Measurements from ENCODE around the gene PKP2. TPM values are rescaled to one million over a fixed set of nuclear protein-coding genes. Genes with fewer than 3 reads are reported as not detected.
"Not testable (repeated sequence)": the region's sequence is repeated elsewhere in the genome, so short reads cannot be mapped to it uniquely, and the experiment has no call there.

The PKP2 gene
- polyA plus RNA-seq, 6 donors from 2014 or later, result not detected

DNA sequence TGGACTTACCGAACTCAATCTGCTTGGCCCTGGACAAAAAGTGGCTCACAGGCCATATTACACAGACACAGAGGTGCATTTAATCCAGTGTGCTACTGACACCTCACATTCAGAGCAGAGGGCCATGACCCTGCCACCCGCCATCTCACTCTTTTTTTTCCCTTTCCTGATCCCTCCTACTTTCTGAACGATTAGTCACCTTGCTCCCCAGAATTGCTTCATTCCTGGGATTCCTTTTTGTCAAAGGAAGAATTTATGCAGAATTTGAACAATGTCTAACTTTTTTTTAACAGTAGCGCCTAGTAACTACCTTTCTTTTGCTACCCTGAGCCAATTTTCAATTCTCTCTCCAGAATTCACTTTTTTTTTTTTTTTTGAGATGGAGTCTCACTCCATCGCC lies 4.6 kb downstream of the PKP2 start:
- H3K4me1 Mint-ChIP-seq, result peaks cover 9 to 12% (median 10%) of the 10 kb centered on the region in 3 donors
- no peak for ATAC-seq (ENCODE audit: low read depth in 2 of 2)
- H3K27ac Mint-ChIP-seq, result no peak overlapping the region
- H3K36me3 Mint-ChIP-seq, result no peaks in the 10 kb centered on the region
- no peaks in the 10 kb centered on the region for H3K9me3 Mint-ChIP-seq
- no peak for DNase-seq
- peaks cover 41 to 58% (median 56%) of the 10 kb centered on the region in 3 donors for H3K27me3 Mint-ChIP-seq
- no peak overlapping the region for H3K4me3 Mint-ChIP-seq

DNA sequence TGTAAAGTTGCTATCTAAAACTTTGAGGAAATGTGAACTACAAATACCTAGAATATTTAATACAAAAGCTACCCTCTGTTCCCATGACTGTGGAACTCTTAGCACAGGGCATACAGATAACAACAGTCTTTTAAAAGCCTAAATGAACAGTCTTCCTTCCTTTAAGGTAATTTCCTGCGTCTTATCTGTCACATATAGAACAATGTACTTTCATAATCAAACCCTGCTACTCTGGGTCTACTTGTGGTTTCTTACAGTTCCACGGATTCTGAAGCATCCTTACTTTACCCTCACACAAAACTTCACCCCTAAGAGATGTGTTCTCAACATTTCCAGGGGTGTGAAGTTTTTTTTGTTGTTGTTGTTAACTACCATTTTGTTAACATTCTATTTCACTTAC lies 5.1 kb downstream of the PKP2 start:
- Mint-ChIP-seq H3K9me3 (no peaks in the 10 kb centered on the region), H3K4me3 (no peak overlapping the region)
- no peak for ATAC-seq (ENCODE audit: low read depth in 2 of 2)

DNA sequence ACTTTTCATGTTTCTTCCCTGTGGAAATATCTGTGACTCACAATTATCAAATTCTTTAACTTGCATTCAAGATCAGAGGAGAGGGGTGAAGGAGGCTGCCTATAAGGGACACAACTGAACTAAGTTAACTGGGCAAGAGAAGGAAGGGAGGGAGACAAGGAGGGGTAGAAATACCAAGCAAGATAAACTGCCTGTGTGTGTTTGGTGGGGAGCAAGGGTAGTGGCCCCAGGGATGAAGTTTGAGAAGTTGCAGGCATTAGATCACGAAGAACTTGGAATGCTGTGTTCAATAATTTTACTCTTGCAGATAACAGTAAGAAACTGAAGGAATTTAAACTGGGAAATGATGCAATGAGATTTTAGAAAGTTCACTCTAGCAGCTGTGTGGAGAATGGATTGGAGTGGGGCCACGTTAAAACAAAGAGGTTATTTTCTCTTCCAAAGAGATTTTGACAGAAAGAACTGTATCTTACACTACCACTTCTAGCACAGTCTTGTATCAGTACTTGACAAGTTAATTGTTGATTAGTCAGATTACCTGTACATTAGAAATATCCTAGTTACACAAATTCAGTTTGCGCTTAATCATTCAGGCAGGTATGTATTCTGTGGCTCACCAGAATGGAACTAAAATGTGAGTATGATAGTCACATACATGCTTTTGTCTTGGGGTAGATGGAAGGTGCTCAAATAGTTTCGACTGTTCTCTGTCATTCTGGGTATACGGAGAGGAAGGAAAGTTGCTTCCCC lies 7.4 kb downstream of the PKP2 start:
- H3K36me3 Mint-ChIP-seq, result no peaks in the 10 kb centered on the region

More for the DNA sequence above, 5.1 kb downstream of the PKP2 start:
- Mint-ChIP-seq H3K27me3 (peaks cover 40 to 56% (median 56%) of the 10 kb centered on the region in 3 donors), H3K36me3 (no peaks in the 10 kb centered on the region), H3K4me1 (peaks cover 9 to 11% (median 9%) of the 10 kb centered on the region in 3 donors), H3K27ac (no peak overlapping the region)
- no peak for DNase-seq

DNA sequence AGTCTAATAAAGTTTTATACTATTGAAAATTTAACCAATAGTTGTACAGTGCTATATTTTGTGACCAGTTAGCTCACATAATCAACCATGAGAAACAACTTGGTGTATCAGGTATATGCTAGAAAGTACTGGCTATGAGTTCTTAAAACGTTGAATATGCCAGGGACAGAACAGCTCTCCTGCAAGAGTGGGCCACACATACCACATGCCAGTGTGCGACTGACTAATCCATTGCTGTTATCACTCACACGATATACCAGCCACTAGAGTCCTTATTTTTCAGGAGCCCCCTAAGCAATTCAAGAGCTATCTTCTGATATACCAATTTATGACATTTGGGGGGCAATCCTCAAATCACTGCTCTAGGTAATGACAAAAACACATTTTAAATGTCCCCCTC lies 9.5 kb downstream of the PKP2 start:
- no peak for DNase-seq
- no peaks in the 10 kb centered on the region for H3K9me3 Mint-ChIP-seq
- ATAC-seq (ENCODE audit: low read depth in 2 of 2), result no peak

More for the DNA sequence above, 7.4 kb downstream of the PKP2 start:
- ATAC-seq (ENCODE audit: low read depth in 2 of 2) (no peak), DNase-seq (no peak)
- Mint-ChIP-seq H3K27me3 (peaks cover 23 to 45% (median 35%) of the 10 kb centered on the region in 3 donors), H3K9me3 (no peaks in the 10 kb centered on the region), H3K27ac (no peak overlapping the region), H3K4me1 (no peaks in the 10 kb centered on the region), H3K4me3 (no peak overlapping the region)

DNA sequence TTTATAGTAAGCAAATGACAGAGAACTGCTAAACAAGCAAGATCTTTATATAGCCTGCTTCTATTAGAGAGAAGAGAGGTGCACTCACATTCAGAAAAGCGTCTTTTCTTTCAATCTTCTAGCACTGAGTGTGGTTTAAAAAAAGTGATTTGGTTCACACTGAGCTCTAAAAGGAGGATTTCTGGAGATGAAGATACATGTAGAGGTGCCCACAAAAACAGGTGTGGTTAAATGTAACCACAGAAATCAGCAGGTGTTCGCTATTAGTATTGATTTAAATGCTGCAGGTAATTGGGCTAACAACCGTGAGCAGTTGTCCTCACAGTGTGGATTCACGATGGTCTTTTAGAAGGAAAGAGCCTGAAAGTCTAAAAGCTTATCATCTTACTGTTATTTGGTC lies 10.7 kb downstream of the PKP2 start:
- H3K4me1 Mint-ChIP-seq, result no peaks in the 10 kb centered on the region
- no peak overlapping the region for H3K27ac Mint-ChIP-seq
- H3K4me3 Mint-ChIP-seq, result no peak overlapping the region
- DNase-seq (no peak), ATAC-seq (ENCODE audit: low read depth in 2 of 2) (no peak)
- no peaks in the 10 kb centered on the region for H3K36me3 Mint-ChIP-seq
- H3K9me3 Mint-ChIP-seq, result no peaks in the 10 kb centered on the region
- peaks cover 13 to 25% (median 14%) of the 10 kb centered on the region in 3 donors for H3K27me3 Mint-ChIP-seq

More for the DNA sequence above, 9.5 kb downstream of the PKP2 start:
- H3K27ac Mint-ChIP-seq, result no peak overlapping the region
- H3K4me1 Mint-ChIP-seq, result no peaks in the 10 kb centered on the region
- peaks cover 16 to 31% (median 19%) of the 10 kb centered on the region in 3 donors for H3K27me3 Mint-ChIP-seq
- no peaks in the 10 kb centered on the region for H3K36me3 Mint-ChIP-seq
- H3K4me3 Mint-ChIP-seq, result no peak overlapping the region

DNA sequence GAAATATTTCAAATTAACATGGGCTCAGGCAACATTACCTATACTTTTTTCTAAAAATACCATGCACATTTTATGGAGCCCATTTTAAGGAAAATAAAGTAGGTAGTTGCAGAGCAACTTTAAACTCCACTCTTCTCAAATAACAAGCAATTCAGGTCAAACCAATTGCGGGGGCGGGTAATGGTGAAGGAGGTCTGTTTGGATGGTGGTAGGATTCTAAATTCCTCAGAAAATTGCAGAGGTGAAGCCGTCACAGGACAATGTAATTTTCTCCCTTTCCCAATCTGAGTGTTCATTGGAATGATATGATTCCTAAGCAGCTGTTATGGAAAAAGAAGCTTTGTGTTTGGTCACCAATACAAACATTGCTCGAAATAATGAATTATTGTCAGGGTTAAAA lies 11.6 kb downstream of the PKP2 start:
- Mint-ChIP-seq H3K9me3 (peaks cover 0 to 4% (median 0%) of the 10 kb centered on the region in 7 donors), H3K27ac (no peak overlapping the region)

DNA sequence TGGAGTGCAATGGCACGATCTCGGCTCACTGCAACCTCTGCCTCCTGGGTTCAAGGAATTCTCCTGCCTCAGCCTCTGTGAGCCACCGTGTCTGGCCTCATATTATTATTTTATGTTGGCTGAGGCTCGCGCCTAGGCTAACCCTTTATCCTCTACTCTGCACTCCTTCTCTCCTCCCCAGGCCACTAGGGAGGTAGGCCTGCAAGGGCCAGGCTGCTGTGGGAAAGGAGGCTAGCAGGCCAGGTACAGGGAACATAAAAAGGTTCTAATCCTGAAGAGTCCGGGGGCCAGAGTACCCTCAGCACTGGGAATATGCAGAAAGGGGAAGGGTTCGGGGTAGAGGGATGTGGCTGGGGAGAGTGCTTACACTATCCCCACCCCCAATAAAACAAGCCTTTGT lies 14.9 kb downstream of the PKP2 start:
- H3K4me1 Mint-ChIP-seq, result no peaks in the 10 kb centered on the region
- no peak overlapping the region for H3K27ac Mint-ChIP-seq
- H3K9me3 Mint-ChIP-seq, result peaks cover 0 to 4% (median 0%) of the 10 kb centered on the region in 7 donors
- no peak for ATAC-seq (ENCODE audit: low read depth in 2 of 2)
- no peak for DNase-seq
- no peak overlapping the region for H3K4me3 Mint-ChIP-seq
- no peaks in the 10 kb centered on the region for H3K36me3 Mint-ChIP-seq
- H3K27me3 Mint-ChIP-seq, result peaks cover 0 to 6% (median 6%) of the 10 kb centered on the region in 3 donors

More for the DNA sequence above, 11.6 kb downstream of the PKP2 start:
- no peaks in the 10 kb centered on the region for H3K4me1 Mint-ChIP-seq
- ATAC-seq (ENCODE audit: low read depth in 2 of 2), result no peak
- DNase-seq, result no peak
- H3K27me3 Mint-ChIP-seq, result peaks cover 14 to 20% (median 17%) of the 10 kb centered on the region in 3 donors
- H3K36me3 Mint-ChIP-seq, result no peaks in the 10 kb centered on the region
- H3K4me3 Mint-ChIP-seq, result no peak overlapping the region

DNA sequence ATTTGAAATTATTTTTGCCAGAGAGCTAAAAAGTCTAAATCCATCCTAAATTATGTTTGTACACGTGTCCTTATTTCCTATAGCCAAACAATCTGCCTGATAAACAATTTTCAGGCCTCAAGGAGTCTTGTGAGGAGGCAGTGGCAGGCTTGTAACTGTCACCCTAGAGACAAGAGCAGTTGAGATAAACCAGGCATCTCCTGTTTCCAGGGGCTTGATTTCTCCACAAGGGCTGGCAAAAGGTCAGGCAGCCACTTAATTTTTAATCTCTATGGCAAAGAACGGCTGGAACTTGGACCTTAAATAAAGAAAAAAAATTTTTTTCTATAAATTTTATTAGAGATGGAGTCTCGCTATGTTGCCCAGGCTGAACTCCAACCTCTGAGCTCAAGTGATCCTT lies 15.5 kb downstream of the PKP2 start:
- Mint-ChIP-seq H3K4me1 (no peaks in the 10 kb centered on the region), H3K9me3 (peaks cover 0 to 4% (median 0%) of the 10 kb centered on the region in 7 donors), H3K4me3 (no peak overlapping the region), H3K27ac (no peak overlapping the region), H3K36me3 (no peaks in the 10 kb centered on the region), H3K27me3 (peaks cover 0 to 8% (median 6%) of the 10 kb centered on the region in 3 donors)
- DNase-seq, result no peak
- no peak for ATAC-seq (ENCODE audit: low read depth in 2 of 2)

DNA sequence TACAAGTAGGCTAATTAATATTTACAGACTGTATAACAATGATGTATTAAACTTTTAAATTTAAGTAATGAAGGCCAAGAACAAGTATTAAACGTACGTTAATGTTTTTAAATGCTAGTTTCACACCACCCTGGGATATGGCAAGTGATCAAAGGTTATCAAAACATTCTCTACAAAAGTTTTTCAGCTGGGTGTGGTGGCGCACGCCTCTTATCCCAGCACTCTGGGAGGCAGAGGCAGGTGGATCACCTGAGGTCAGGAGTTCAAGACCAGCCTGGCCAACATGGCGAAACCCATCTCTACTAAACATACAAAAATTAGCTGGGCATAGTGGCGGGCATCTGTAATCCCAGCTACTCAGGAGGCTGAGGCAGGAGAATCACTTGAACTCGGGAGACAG lies 17.5 kb downstream of the PKP2 start:
- DNase-seq; H3K4me1 Mint-ChIP-seq; H3K36me3 Mint-ChIP-seq; H3K4me3 Mint-ChIP-seq; H3K9me3 Mint-ChIP-seq; H3K27ac Mint-ChIP-seq; ATAC-seq (ENCODE audit: low read depth in 2 of 2): not testable (repeated sequence)
- peaks cover 4 to 15% (median 11%) of the 10 kb centered on the region in 3 donors for H3K27me3 Mint-ChIP-seq

DNA sequence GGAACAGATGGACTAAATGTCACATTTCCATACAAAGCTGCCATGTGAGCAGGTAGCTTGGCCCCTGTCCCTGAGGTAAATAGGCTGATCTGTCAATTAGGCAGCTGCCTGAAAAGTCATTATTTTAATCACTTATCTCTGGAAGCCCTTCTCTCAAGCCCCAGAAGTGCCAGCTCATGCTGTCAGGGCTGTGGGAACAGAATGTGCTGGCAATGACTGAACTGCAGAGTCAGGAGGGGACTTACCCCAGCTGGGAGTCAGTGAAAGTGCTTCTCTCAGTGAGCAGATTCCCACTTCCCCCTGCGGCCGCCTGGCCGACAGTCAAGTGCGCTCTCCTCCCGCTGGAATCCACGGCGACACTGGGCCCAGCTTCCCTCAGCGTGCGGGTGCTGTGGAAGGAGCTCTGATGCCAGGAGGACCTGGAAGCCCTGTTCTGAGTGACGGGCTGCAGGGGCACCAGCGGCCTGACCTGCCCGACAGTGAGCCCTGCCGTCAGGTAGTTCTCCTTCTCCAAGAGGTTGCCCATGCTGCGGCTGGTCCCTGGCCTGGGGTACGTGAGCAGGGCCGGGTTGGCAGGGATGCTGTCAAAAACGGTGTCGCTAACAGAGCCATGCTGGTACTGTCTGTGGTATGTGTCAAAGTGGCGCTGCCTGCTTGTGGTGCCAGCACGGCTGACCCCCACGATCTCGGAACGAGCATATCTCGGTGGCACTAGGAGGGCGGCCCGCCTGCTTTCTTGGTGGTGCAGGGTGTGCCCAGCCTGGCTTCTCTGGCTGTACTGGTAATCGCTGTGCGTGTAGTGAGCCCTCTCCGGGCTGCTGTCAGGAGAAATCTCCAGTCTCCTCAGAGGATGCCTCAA lies 18.7 kb downstream of the PKP2 start:
- H3K27me3 Mint-ChIP-seq, result peaks cover 6 to 18% (median 11%) of the 10 kb centered on the region in 3 donors
- H3K27ac Mint-ChIP-seq, result no peak overlapping the region
- no peak overlapping the region for H3K4me3 Mint-ChIP-seq
- H3K9me3 Mint-ChIP-seq, result peaks cover 0 to 4% (median 0%) of the 10 kb centered on the region in 7 donors
- H3K4me1 Mint-ChIP-seq, result no peaks in the 10 kb centered on the region
- H3K36me3 Mint-ChIP-seq, result no peaks in the 10 kb centered on the region
- no peak for ATAC-seq (ENCODE audit: low read depth in 2 of 2)
- no peak for DNase-seq

DNA sequence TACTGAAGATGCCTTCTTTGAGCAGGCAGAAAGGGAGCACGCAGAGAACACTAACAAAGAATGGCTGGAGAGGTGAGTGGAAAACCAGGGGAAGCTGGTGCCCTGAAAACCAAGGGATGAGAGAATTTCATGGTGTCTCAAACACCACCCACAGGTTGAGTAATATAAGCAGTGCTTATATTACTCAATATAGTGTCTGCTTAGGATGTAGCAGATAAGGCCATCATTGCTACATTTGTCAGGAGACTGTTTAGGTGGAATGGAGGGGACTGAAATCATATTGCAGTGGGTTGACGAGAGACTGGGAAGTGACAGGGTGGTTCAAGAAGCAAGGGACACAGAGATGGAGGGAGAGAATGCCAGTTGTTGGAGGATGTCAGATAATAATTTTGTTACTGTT lies 20.6 kb downstream of the PKP2 start:
- no peaks in the 10 kb centered on the region for H3K4me1 Mint-ChIP-seq
- H3K27me3 Mint-ChIP-seq, result peaks cover 11 to 21% (median 15%) of the 10 kb centered on the region in 3 donors
- H3K9me3 Mint-ChIP-seq, result peaks cover 0 to 4% (median 0%) of the 10 kb centered on the region in 7 donors
- no peaks in the 10 kb centered on the region for H3K36me3 Mint-ChIP-seq
- no peak overlapping the region for H3K27ac Mint-ChIP-seq
- DNase-seq (no peak), ATAC-seq (ENCODE audit: low read depth in 2 of 2) (no peak)
- H3K4me3 Mint-ChIP-seq, result no peak overlapping the region

DNA sequence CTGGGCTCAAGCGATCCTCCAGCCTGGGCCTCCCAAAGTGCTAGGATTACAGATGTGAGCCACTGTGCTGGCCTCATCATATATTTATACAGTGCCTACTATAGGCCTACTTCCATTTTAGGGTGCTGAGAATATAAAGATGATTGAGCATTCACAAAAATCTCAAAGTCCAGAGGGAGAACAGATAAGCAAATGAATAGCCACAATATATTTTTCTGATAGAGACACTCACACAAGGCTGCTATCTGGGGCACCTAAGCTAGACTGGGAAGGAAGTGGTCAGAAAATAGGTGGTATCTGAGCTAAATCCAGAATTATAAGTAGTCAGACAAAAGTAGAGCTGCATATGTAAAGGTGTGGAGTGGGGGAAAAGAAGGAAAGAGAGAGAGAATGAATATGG lies 21.6 kb downstream of the PKP2 start:
- DNase-seq, result no peak
- no peak for ATAC-seq (ENCODE audit: low read depth in 2 of 2)
- Mint-ChIP-seq H3K36me3 (no peaks in the 10 kb centered on the region), H3K4me3 (peak overlapping the region in 1 of 8 donors; percentile 7), H3K27ac (no peak overlapping the region), H3K9me3 (peaks cover 0 to 1% (median 0%) of the 10 kb centered on the region in 7 donors), H3K27me3 (peaks cover 11 to 16% (median 15%) of the 10 kb centered on the region in 3 donors), H3K4me1 (no peaks in the 10 kb centered on the region)

DNA sequence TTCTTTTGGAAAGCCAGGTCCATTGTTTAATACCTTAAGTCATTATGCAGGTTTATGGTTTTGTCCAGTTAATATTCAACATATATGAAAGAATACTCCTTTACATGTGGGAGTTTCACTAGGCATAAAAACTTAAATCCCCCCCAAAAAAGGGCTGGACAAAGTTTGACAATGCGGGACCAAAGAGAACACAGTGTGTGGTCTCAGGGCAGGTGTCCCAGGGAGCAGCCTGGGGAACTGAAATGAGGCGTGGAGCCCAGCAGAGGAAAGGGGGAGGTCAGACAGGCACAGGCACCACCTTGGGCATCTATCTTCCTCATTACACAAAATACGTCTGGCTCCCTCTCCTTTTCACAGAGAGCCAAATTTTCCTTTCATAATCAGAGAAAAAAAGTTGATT lies 22.5 kb downstream of the PKP2 start:
- peaks cover 11 to 16% (median 15%) of the 10 kb centered on the region in 3 donors for H3K27me3 Mint-ChIP-seq
- DNase-seq, result no peak

More for the DNA sequence above, 22.5 kb downstream of the PKP2 start:
- Mint-ChIP-seq H3K36me3 (no peaks in the 10 kb centered on the region), H3K9me3 (peaks cover 0 to 1% (median 0%) of the 10 kb centered on the region in 7 donors), H3K4me1 (no peaks in the 10 kb centered on the region), H3K4me3 (no peak overlapping the region), H3K27ac (no peak overlapping the region)
- ATAC-seq (ENCODE audit: low read depth in 2 of 2), result no peak
